Nephron (organoid): ENCODE measurements around the gene FAM174B.
A peak's percentile ranks its signal among the peaks of the same experiment; 100 is the strongest.

Experiments used
- H3K27ac Mint-ChIP-seq, 3 experiments: 2 replicates each; pipeline ENCODE4 v1.8.0; 2020; ENCODE audit warnings: mixed read lengths in 3 of 3, mild to moderate bottlenecking in 2 of 3, moderate library complexity in 1 of 3
- H3K27me3 Mint-ChIP-seq: 2 replicates; pipeline ENCODE4 v1.8.0; 2021; ENCODE audit warnings: low read depth, mild to moderate bottlenecking, moderate library complexity, mixed read lengths
- H3K36me3 Mint-ChIP-seq: 2 replicates; pipeline ENCODE4 v1.8.0; 2020; ENCODE audit warnings: low read depth, mixed read lengths
- H3K4me1 Mint-ChIP-seq: 2 replicates; pipeline ENCODE4 v1.8.0; 2020; ENCODE audit warnings: mixed read lengths
- H3K4me3 Mint-ChIP-seq, 3 experiments: 2 replicates each; pipeline ENCODE4 v1.8.0; 2020; ENCODE audit warnings: mild to moderate bottlenecking in 3 of 3, mixed read lengths in 3 of 3, moderate library complexity in 2 of 3
- H3K9me3 Mint-ChIP-seq: 2 replicates; pipeline ENCODE4 v1.8.0; 2020; ENCODE audit warnings: mixed read lengths
- TF ChIP-seq, protein P1 (sequence below), 3 experiments: fragments of 200-600 bp; sonication (generic); IDR thresholded peaks; one replicate each; pipeline ENCODE4 v1.5.0; 2021; ENCODE audit warnings: antibody characterized with exemption in 3 of 3; ENCODE audit not compliant: unreplicated experiment in 3 of 3

The FAM174B gene

GRCh38 chr15:92614301-92614700 is 41.3 kb downstream of the FAM174B start:
- Mint-ChIP-seq H3K4me1 (peaks cover 48% of the 10 kb centered on the region), H3K9me3 (no peaks in the 10 kb centered on the region), H3K27ac (peak overlapping the region in 2 of 3 experiments; percentile 11 to 37), H3K36me3 (no peaks in the 10 kb centered on the region), H3K4me3 (no peak overlapping the region), H3K27me3 (no peaks in the 10 kb centered on the region)
- TF ChIP-seq, protein P1, sequence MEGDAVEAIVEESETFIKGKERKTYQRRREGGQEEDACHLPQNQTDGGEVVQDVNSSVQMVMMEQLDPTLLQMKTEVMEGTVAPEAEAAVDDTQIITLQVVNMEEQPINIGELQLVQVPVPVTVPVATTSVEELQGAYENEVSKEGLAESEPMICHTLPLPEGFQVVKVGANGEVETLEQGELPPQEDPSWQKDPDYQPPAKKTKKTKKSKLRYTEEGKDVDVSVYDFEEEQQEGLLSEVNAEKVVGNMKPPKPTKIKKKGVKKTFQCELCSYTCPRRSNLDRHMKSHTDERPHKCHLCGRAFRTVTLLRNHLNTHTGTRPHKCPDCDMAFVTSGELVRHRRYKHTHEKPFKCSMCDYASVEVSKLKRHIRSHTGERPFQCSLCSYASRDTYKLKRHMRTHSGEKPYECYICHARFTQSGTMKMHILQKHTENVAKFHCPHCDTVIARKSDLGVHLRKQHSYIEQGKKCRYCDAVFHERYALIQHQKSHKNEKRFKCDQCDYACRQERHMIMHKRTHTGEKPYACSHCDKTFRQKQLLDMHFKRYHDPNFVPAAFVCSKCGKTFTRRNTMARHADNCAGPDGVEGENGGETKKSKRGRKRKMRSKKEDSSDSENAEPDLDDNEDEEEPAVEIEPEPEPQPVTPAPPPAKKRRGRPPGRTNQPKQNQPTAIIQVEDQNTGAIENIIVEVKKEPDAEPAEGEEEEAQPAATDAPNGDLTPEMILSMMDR (IDR thresholded peaks at IDR 0.05; ENCODE audit: unreplicated experiment in 3 of 3): no peak

DNA sequence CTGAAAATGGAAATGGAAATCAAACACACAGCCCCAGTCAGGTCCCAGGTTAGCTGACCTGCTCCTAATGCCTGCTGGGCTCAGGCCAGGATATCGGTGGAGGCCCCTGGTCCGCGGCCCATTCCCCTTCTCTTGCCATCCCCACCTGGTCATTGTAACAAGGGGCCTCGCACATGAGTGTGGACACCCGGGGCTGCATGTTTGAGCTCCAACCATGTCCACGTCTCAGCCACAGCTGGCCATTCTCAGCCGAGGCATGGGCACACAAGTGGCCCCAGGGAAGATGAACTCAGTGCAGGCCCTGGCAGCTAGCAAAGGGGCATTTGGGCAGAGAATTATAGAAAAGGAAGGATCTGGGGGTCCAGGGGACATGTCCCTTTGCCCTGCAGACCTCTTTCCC is 41.7 kb downstream of the FAM174B start:
- H3K4me1 Mint-ChIP-seq: peaks cover 44% of the 10 kb centered on the region
- no peaks in the 10 kb centered on the region for H3K9me3 Mint-ChIP-seq
- H3K27me3 Mint-ChIP-seq: no peaks in the 10 kb centered on the region
- no peaks in the 10 kb centered on the region for H3K36me3 Mint-ChIP-seq
- H3K4me3 Mint-ChIP-seq: no peak overlapping the region
- no peak overlapping the region for H3K27ac Mint-ChIP-seq
- TF ChIP-seq, protein P1 (IDR thresholded peaks at IDR 0.05; ENCODE audit: unreplicated experiment in 3 of 3): no peak

- Mint-ChIP-seq H3K4me1 (peaks cover 36% of the 10 kb centered on the region), H3K4me3 (no peak overlapping the region), H3K36me3 (no peaks in the 10 kb centered on the region), H3K27ac (no peak overlapping the region), H3K9me3 (no peaks in the 10 kb centered on the region), H3K27me3 (peaks cover 6% of the 10 kb centered on the region)
- TF ChIP-seq, protein P1 (IDR thresholded peaks at IDR 0.05; ENCODE audit: unreplicated experiment in 3 of 3): no peak
Measured at GRCh38 chr15:92612891-92613290, 42.7 kb downstream of the FAM174B start.

GRCh38 chr15:92611995-92612745 is 43.4 kb downstream of the FAM174B start:
- H3K9me3 Mint-ChIP-seq: no peaks in the 10 kb centered on the region
- H3K4me3 Mint-ChIP-seq: no peak overlapping the region
- H3K36me3 Mint-ChIP-seq: no peaks in the 10 kb centered on the region
- H3K4me1 Mint-ChIP-seq: peaks cover 29% of the 10 kb centered on the region
- no peak overlapping the region for H3K27ac Mint-ChIP-seq
- peaks cover 6% of the 10 kb centered on the region for H3K27me3 Mint-ChIP-seq
- TF ChIP-seq, protein P1 (IDR thresholded peaks at IDR 0.05; ENCODE audit: unreplicated experiment in 3 of 3): no peak

DNA sequence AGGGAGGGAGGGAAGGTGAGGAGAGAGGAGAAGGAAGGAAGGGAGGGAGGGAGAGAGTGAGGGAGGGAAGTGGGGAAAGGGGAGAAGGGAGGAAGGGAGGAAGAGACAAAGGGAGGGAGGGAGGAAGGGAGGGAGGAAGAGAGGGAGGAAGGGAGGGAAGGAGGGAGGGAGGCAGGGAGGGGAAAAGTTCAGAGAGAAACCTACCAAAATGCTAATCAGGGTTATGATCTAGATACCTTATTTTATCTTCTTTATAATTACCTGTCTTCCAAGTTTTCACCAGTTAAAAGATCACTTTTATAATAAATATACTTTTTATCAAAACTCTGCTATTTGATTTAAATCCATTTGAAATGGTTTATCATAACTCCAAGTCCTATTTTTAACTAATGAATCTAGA is 44.4 kb downstream of the FAM174B start:
- Mint-ChIP-seq H3K9me3 (peaks cover 4% of the 10 kb centered on the region), H3K27ac (no peak overlapping the region), H3K36me3 (no peaks in the 10 kb centered on the region), H3K27me3 (peaks cover 6% of the 10 kb centered on the region), H3K4me3 (no peak overlapping the region), H3K4me1 (peaks cover 19% of the 10 kb centered on the region)
- TF ChIP-seq, protein P1 (IDR thresholded peaks at IDR 0.05; ENCODE audit: unreplicated experiment in 3 of 3): no peak

- Mint-ChIP-seq H3K36me3 (no peaks in the 10 kb centered on the region), H3K27me3 (peaks cover 6% of the 10 kb centered on the region), H3K27ac (no peak overlapping the region), H3K9me3 (peaks cover 8% of the 10 kb centered on the region), H3K4me1 (peaks cover 14% of the 10 kb centered on the region), H3K4me3 (no peak overlapping the region)
- TF ChIP-seq, protein P1 (IDR thresholded peaks at IDR 0.05; ENCODE audit: unreplicated experiment in 3 of 3): no peak
Measured at GRCh38 chr15:92610101-92610520, 45.5 kb downstream of the FAM174B start.
